Measurements from ENCODE around the gene CFAP221.

CFAP221 gene

DNA sequence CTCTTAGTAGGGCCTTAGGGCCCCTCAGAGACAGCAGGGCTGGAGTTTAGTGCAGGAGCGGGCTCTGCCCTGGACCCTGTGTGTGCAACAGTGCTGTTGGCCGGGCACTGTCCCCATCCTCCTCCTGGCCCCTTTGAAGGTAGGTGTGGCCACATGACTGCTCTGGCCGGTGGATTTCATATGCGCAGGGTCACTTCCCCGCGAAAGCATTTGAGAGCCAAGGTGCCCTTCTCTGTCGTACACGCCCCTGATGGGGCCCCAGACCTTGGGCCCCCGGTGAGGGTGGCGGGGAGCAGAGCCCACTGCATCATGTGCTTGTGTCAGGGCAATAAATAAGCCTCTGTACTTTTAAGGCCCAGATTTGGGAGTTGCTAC lies 150.2 kb downstream of the CFAP221 start:
- TF ChIP-seq EZH2 (optimal IDR thresholded peaks at IDR 0.05; ENCODE audit: low read depth, low read length) (no peak), EZH2phosphoT487 (IDR thresholded peaks at IDR 0.05; ENCODE audit: low read length) (no peak)
- TF ChIP-seq, protein P1, sequence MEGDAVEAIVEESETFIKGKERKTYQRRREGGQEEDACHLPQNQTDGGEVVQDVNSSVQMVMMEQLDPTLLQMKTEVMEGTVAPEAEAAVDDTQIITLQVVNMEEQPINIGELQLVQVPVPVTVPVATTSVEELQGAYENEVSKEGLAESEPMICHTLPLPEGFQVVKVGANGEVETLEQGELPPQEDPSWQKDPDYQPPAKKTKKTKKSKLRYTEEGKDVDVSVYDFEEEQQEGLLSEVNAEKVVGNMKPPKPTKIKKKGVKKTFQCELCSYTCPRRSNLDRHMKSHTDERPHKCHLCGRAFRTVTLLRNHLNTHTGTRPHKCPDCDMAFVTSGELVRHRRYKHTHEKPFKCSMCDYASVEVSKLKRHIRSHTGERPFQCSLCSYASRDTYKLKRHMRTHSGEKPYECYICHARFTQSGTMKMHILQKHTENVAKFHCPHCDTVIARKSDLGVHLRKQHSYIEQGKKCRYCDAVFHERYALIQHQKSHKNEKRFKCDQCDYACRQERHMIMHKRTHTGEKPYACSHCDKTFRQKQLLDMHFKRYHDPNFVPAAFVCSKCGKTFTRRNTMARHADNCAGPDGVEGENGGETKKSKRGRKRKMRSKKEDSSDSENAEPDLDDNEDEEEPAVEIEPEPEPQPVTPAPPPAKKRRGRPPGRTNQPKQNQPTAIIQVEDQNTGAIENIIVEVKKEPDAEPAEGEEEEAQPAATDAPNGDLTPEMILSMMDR (IDR thresholded peaks at IDR 0.05; ENCODE audit: low read length), result no peak
- DNase-seq, result no peak
- H3K9ac ChIP-seq (ENCODE audit: low read length), result no peak overlapping the region
- no peaks in the 10 kb centered on the region for H3K27me3 ChIP-seq (replicated peaks; ENCODE audit: insufficient read depth, low read length)
- H3K4me3 ChIP-seq (ENCODE audit: low read length), result no peak overlapping the region
- H3K4me1 ChIP-seq (ENCODE audit: low read length), result peaks cover 20% of the 10 kb centered on the region
- peaks cover 7% of the 10 kb centered on the region; the same call in 1 of the 2 replicates for H3F3A ChIP-seq (ENCODE audit: insufficient read depth, low read length)
- H3K9me3 ChIP-seq (replicated peaks; ENCODE audit: insufficient read depth, low read length), result no peaks in the 10 kb centered on the region
- H4K20me1 ChIP-seq (ENCODE audit: insufficient read depth, low read length), result no peaks in the 10 kb centered on the region
- H2AFZ ChIP-seq (ENCODE audit: low read length), result no peak overlapping the region
- no peak overlapping the region for H3K27ac ChIP-seq (ENCODE audit: low read length)
- no peak overlapping the region for H3K4me2 ChIP-seq (ENCODE audit: low read depth, low read length)
- no peaks in the 10 kb centered on the region for H3K79me2 ChIP-seq (ENCODE audit: low read length)
- H3K36me3 ChIP-seq (replicated peaks; ENCODE audit: insufficient read depth, low read length), result no peaks in the 10 kb centered on the region
- H3K9me2 ChIP-seq (replicated peaks; ENCODE audit: insufficient read depth, low read length), result no peaks in the 10 kb centered on the region

DNA sequence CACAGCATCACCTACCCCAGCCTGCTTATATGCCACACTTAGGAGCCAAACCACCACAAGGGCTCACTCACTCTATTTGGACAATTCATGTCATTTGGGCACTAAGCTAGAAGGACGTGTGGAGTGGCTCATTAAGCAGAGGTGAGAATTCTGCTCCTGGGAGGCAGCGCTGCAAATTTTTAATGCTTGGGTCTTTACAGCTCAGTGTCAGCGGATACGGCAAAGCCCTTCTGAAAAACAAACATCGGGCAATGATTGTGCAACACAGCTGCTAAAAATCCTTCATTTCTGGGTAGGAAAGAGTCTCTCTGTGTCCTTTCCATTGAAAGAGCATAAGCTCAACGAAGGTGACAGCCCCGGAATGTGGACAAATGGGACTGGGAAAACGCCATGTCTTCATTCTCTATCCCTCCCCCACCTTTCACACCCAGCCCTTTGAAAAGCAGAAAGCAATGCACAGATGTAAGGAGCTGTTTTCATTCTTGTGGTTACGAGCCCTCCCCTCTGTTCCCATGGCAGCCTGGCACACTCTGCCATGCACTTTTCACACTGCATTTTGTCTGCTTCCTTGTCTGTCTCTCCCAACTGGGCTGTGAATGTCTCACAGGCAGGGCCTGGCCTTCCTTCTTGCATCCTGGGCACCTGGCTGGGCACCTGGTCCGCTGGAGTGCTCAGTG lies 150.7 kb downstream of the CFAP221 start:
- no peaks in the 10 kb centered on the region for H3K27me3 ChIP-seq (replicated peaks; ENCODE audit: insufficient read depth, low read length)
- H3K27ac ChIP-seq (ENCODE audit: low read length), result no peak overlapping the region
- no peaks in the 10 kb centered on the region for H3K36me3 ChIP-seq (replicated peaks; ENCODE audit: insufficient read depth, low read length)
- TF ChIP-seq EZH2 (optimal IDR thresholded peaks at IDR 0.05; ENCODE audit: low read depth, low read length), result no peak
- TF ChIP-seq, protein P1 (IDR thresholded peaks at IDR 0.05; ENCODE audit: low read length), result no peak
- no peaks in the 10 kb centered on the region for H4K20me1 ChIP-seq (ENCODE audit: insufficient read depth, low read length)
- no peak overlapping the region for H3K4me2 ChIP-seq (ENCODE audit: low read depth, low read length)
- H3K9ac ChIP-seq (ENCODE audit: low read length), result no peak overlapping the region
- H2AFZ ChIP-seq (ENCODE audit: low read length), result no peak overlapping the region
- no peaks in the 10 kb centered on the region for H3K9me2 ChIP-seq (replicated peaks; ENCODE audit: insufficient read depth, low read length)
- H3K9me3 ChIP-seq (replicated peaks; ENCODE audit: insufficient read depth, low read length), result no peaks in the 10 kb centered on the region
- H3K79me2 ChIP-seq (ENCODE audit: low read length), result no peaks in the 10 kb centered on the region
- DNase-seq, result no peak
- H3K4me3 ChIP-seq (ENCODE audit: low read length), result no peak overlapping the region
- peaks cover 7% of the 10 kb centered on the region; the same call in 1 of the 2 replicates for H3F3A ChIP-seq (ENCODE audit: insufficient read depth, low read length)
- peaks cover 20% of the 10 kb centered on the region for H3K4me1 ChIP-seq (ENCODE audit: low read length)

DNA sequence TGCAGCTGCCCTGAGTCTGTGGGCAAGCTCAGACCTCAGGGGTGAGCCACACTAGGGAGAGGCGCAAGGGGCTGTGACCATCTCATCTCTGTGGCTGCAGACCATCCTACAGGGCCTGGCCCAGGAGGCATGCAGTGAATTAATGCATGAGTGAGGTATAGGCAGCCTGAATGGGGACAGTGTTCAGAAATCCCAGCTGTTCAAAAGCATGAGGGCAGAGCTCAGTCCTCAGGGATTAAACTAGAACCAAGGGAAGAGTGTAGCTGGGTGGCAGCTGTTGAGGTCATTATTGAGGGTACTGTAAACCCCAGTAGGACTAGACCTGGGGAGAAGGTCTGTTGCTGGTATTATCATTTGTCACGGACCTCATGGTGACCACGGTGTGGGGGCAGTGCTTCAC lies 151.8 kb downstream of the CFAP221 start:
- Histone ChIP-seq H3K4me2 (ENCODE audit: low read depth, low read length) (no peak overlapping the region), H3K27me3 (replicated peaks; ENCODE audit: insufficient read depth, low read length) (no peaks in the 10 kb centered on the region), H3K9me3 (replicated peaks; ENCODE audit: insufficient read depth, low read length) (no peaks in the 10 kb centered on the region), H4K20me1 (ENCODE audit: insufficient read depth, low read length) (no peaks in the 10 kb centered on the region), H2AFZ (ENCODE audit: low read length) (no peak overlapping the region), H3K4me3 (ENCODE audit: low read length) (no peak overlapping the region), H3K4me1 (ENCODE audit: low read length) (peaks cover 20% of the 10 kb centered on the region), H3K9ac (ENCODE audit: low read length) (no peak overlapping the region), H3F3A (ENCODE audit: insufficient read depth, low read length) (peaks cover 7% of the 10 kb centered on the region; the same call in 1 of the 2 replicates), H3K36me3 (replicated peaks; ENCODE audit: insufficient read depth, low read length) (no peaks in the 10 kb centered on the region), H3K27ac (ENCODE audit: low read length) (no peak overlapping the region), H3K79me2 (ENCODE audit: low read length) (no peaks in the 10 kb centered on the region), H3K9me2 (replicated peaks; ENCODE audit: insufficient read depth, low read length) (no peaks in the 10 kb centered on the region)
- TF ChIP-seq EZH2 (optimal IDR thresholded peaks at IDR 0.05; ENCODE audit: low read depth, low read length) (no peak), EZH2phosphoT487 (IDR thresholded peaks at IDR 0.05; ENCODE audit: low read length) (no peak)
- TF ChIP-seq, protein P1 (IDR thresholded peaks at IDR 0.05; ENCODE audit: low read length), result no peak
- DNase-seq, result no peak
